ENCODE results near the gene ZNF638. TPM values are rescaled to one million over a fixed set of nuclear protein-coding genes. Genes with fewer than 3 reads are reported as not detected.
A peak's percentile ranks its signal among the peaks of the same experiment; 100 is the strongest.

ZNF638 gene
- total and polyA plus RNA-seq, 12 donors: 45.2 to 219 (median 82.8) TPM

- peaks cover 15 to 93% (median 71%) of the 10 kb centered on the region in 9 donors for H3K4me1 ChIP-seq
- intact Hi-C loops (cut with DNase I): loop anchor here in 7 of 10 donors (1.0 to 5.0 kb wide), 4 partner anchors 47 to 52 kb away; no protein-coding TSS in a partner anchor
Measured at GRCh38 chr2:71460595-71461303, 129.2 kb downstream of the ZNF638 start.

GRCh38 chr2:71461304-71461671, 129.7 kb downstream of the ZNF638 start:
- Histone ChIP-seq H3K36me3 (peaks cover 0 to 3% (median 0%) of the 10 kb centered on the region in 9 donors), H3K4me1 (peaks cover 11 to 92% (median 73%) of the 10 kb centered on the region in 9 donors), H3K9me3 (no peaks in the 10 kb centered on the region), H3K4me3 (no peak overlapping the region), H3K27ac (peak overlapping the region in 6 of 10 donors; percentile 17 to 92 (median 68)), H3K27me3 (peaks cover 0 to 20% (median 0%) of the 10 kb centered on the region in 7 donors)
- no peak for TF ChIP-seq CTCF (IDR thresholded peaks at IDR 0.05)
- WGBS, 2 donors: 31 to 36% methylated on average over 5 of the region's 5 CpGs
- DNase-seq: no peak
- intact Hi-C loops (cut with DNase I): loop anchor here in 7 of 10 donors (1.0 to 5.0 kb wide), 4 partner anchors 46 to 51 kb away; no protein-coding TSS in a partner anchor
- ATAC-seq: no peak

More at GRCh38 chr2:71460595-71461303, 129.2 kb downstream of the ZNF638 start:
- H3K36me3 ChIP-seq: peaks cover 0 to 3% (median 0%) of the 10 kb centered on the region in 9 donors
- DNase-seq (peak in 1 of 2 donors; percentile 41), ATAC-seq (peak in 7 of 8 donors; percentile 13 to 45 (median 34))
- H3K4me3 ChIP-seq: no peak overlapping the region
- no peaks in the 10 kb centered on the region for H3K9me3 ChIP-seq
- 46 to 55% methylated on average over 9 of the region's 9 CpGs for WGBS, 2 donors
- H3K27ac ChIP-seq: peak overlapping the region in 6 of 10 donors; percentile 17 to 92 (median 68)
- peak; percentile 58 to 78 (median 69) for TF ChIP-seq CTCF (IDR thresholded peaks at IDR 0.05)
- peaks cover 0 to 15% (median 0%) of the 10 kb centered on the region in 7 donors for H3K27me3 ChIP-seq

- peaks cover 4 to 90% (median 68%) of the 10 kb centered on the region in 9 donors for H3K4me1 ChIP-seq
- intact Hi-C loops (cut with DNase I): loop anchor here in 3 of 10 donors (5.0 kb wide), 2 partner anchors 45 to 50 kb away; no protein-coding TSS in a partner anchor
- no peak for TF ChIP-seq CTCF (IDR thresholded peaks at IDR 0.05)
- H3K27me3 ChIP-seq: peaks cover 0 to 26% (median 0%) of the 10 kb centered on the region in 7 donors
- H3K36me3 ChIP-seq: peaks cover 0 to 3% (median 0%) of the 10 kb centered on the region in 9 donors
- DNase-seq (no peak), ATAC-seq (no peak)
- no peak overlapping the region for H3K4me3 ChIP-seq
- 84 to 91% methylated on average over 8 of the region's 8 CpGs for whole genome bisulfite sequencing, 2 donors
- H3K9me3 ChIP-seq: no peaks in the 10 kb centered on the region
- no peak overlapping the region for H3K27ac ChIP-seq
Measured at GRCh38 chr2:71462056-71462605, 130.5 kb downstream of the ZNF638 start.

GRCh38 chr2:71462641-71463341, 131.2 kb downstream of the ZNF638 start:
- Histone ChIP-seq H3K27me3 (peaks cover 0 to 26% (median 0%) of the 10 kb centered on the region in 7 donors), H3K4me1 (peaks cover 5 to 90% (median 68%) of the 10 kb centered on the region in 9 donors), H3K27ac (peak overlapping the region in 1 of 10 donors; percentile 44), H3K4me3 (no peak overlapping the region), H3K36me3 (peaks cover 0 to 3% (median 0%) of the 10 kb centered on the region in 9 donors), H3K9me3 (no peaks in the 10 kb centered on the region)
- no peak for ATAC-seq
- TF ChIP-seq CTCF (IDR thresholded peaks at IDR 0.05): no peak
- intact Hi-C loops (cut with DNase I): loop anchor here in 3 of 10 donors (5.0 kb wide), 2 partner anchors 45 to 50 kb away; no protein-coding TSS in a partner anchor
- no peak for DNase-seq
- 91 to 93% methylated on average over 5 of the region's 5 CpGs for WGBS, 2 donors

Data from heart right ventricle (tissue), 16 donors.